H9 (cell line): ENCODE data around the gene OSBPL2. TPM values are rescaled to one million over a fixed set of nuclear protein-coding genes. Genes with fewer than 3 reads are reported as not detected.

ENCODE experiments used
- DNase-seq: peaks from one replicate; pipeline ENCODE4 v3.0.0-alpha.2; 2017
- H2AFZ ChIP-seq: one replicate; pipeline ENCODE4 v1.6.1; 2013; ENCODE audit warnings: mild to moderate bottlenecking, low read length, control low read depth, moderate library complexity
- H2AK5ac ChIP-seq: 2 replicates; pipeline ENCODE4 v1.6.1; 2013; ENCODE audit warnings: low read length, control low read depth, mixed read lengths; ENCODE audit not compliant: insufficient read length
- H2BK120ac ChIP-seq: one replicate; pipeline ENCODE4 v1.6.1; 2013; ENCODE audit warnings: low read depth, mild to moderate bottlenecking, low read length, control low read depth, inconsistent platforms; ENCODE audit not compliant: poor library complexity, severe bottlenecking
- H2BK12ac ChIP-seq: 2 replicates; pipeline ENCODE4 v1.6.1; 2013; ENCODE audit warnings: low read length, control low read depth, mixed read lengths, low read depth; ENCODE audit not compliant: insufficient read length
- H2BK15ac ChIP-seq: 2 replicates; pipeline ENCODE4 v1.6.1; 2013; ENCODE audit warnings: low read depth, low read length, control low read depth
- H2BK20ac ChIP-seq: one replicate; pipeline ENCODE4 v1.6.1; 2013; ENCODE audit warnings: low read depth, mild to moderate bottlenecking, low read length, control low read depth, inconsistent platforms; ENCODE audit not compliant: poor library complexity, severe bottlenecking
- H2BK5ac ChIP-seq: 2 replicates; pipeline ENCODE4 v1.6.1; 2013; ENCODE audit warnings: low read length, control low read depth, mixed read lengths; ENCODE audit not compliant: insufficient read length
- H3K14ac ChIP-seq: 2 replicates; pipeline ENCODE4 v1.6.1; 2013; ENCODE audit warnings: low read length, control low read depth; ENCODE audit not compliant: insufficient read depth
- H3K18ac ChIP-seq: 2 replicates; pipeline ENCODE4 v1.6.1; 2013; ENCODE audit warnings: low read depth, mild to moderate bottlenecking, mixed read lengths, low read length, control low read depth; ENCODE audit not compliant: insufficient read length
- H3K23ac ChIP-seq: 2 replicates; pipeline ENCODE4 v1.6.1; 2013; ENCODE audit warnings: low read length, control low read depth, mixed read lengths, low read depth; ENCODE audit not compliant: insufficient read length
- H3K23me2 ChIP-seq: 2 replicates; pipeline ENCODE4 v1.6.1; 2013; ENCODE audit warnings: low read depth, mild to moderate bottlenecking, mixed read lengths, low read length, control low read depth; ENCODE audit not compliant: insufficient read length, poor library complexity, severe bottlenecking
- H3K27ac ChIP-seq: 2 replicates; pipeline ENCODE4 v1.5.1; 2013; ENCODE audit warnings: low read length, control low read depth, mixed read lengths, low read depth; ENCODE audit not compliant: insufficient read length
- H3K27me3 ChIP-seq: 2 replicates; pipeline ENCODE4 v1.6.1; 2013; ENCODE audit warnings: low read length, control low read depth, inconsistent platforms; ENCODE audit not compliant: insufficient read depth
- H3K4ac ChIP-seq: 2 replicates; pipeline ENCODE4 v1.6.1; 2013; ENCODE audit warnings: low read depth, mild to moderate bottlenecking, control low read depth, inconsistent platforms, low read length, moderate library complexity
- H3K4me1 ChIP-seq: 2 replicates; pipeline ENCODE4 v1.6.1; 2013; ENCODE audit warnings: low read length, control low read depth, inconsistent platforms; ENCODE audit not compliant: insufficient read depth
- H3K4me2 ChIP-seq: 2 replicates; pipeline ENCODE4 v1.6.1; 2013; ENCODE audit warnings: low read length, control low read depth, mixed read lengths; ENCODE audit not compliant: insufficient read length, insufficient read depth
- H3K56ac ChIP-seq: 2 replicates; pipeline ENCODE4 v1.6.1; 2013; ENCODE audit warnings: low read depth, mild to moderate bottlenecking, mixed read lengths, low read length, control low read depth; ENCODE audit not compliant: insufficient read length
- H3K79me1 ChIP-seq: 2 replicates; pipeline ENCODE4 v1.6.1; 2013; ENCODE audit warnings: low read depth, mild to moderate bottlenecking, moderate library complexity, low read length, control low read depth, inconsistent platforms; ENCODE audit not compliant: insufficient read depth, poor library complexity, severe bottlenecking
- H3K79me2 ChIP-seq: 2 replicates; pipeline ENCODE4 v1.6.1; 2013; ENCODE audit warnings: low read length, control low read depth, inconsistent platforms; ENCODE audit not compliant: insufficient read depth
- H3K9ac ChIP-seq: 2 replicates; pipeline ENCODE4 v1.6.1; 2013; ENCODE audit warnings: low read length, control low read depth, mixed read lengths; ENCODE audit not compliant: insufficient read length; ENCODE audit errors: extremely low read depth
- H3K9me3 ChIP-seq: one replicate; pipeline ENCODE4 v1.6.1; 2013; ENCODE audit warnings: low read depth, low read length, inconsistent platforms; ENCODE audit not compliant: control insufficient read depth
- H3T11ph ChIP-seq: one replicate; pipeline ENCODE4 v1.6.1; 2013; ENCODE audit warnings: mild to moderate bottlenecking, low read length, control low read depth, inconsistent platforms
- H4K20me1 ChIP-seq: one replicate; pipeline ENCODE4 v1.6.1; 2013; ENCODE audit not compliant: control insufficient read depth, insufficient read length, insufficient read depth
- H4K5ac ChIP-seq: 2 replicates; pipeline ENCODE4 v1.6.1; 2013; ENCODE audit warnings: low read depth, mild to moderate bottlenecking, mixed read lengths, low read length, control low read depth; ENCODE audit not compliant: insufficient read length
- H4K8ac ChIP-seq: replicated peaks from 2 replicates; pipeline ENCODE4 v1.6.1; 2013; ENCODE audit warnings: low read length, control low read depth, mixed read lengths, low read depth; ENCODE audit not compliant: insufficient read length
- H4K91ac ChIP-seq: 2 replicates; pipeline ENCODE4 v1.6.1; 2013; ENCODE audit warnings: low read depth, mild to moderate bottlenecking, moderate library complexity, mixed read lengths, low read length, control low read depth; ENCODE audit not compliant: insufficient read length
- H3K27ac Mint-ChIP-seq, 3 experiments: 2 replicates in 2 of 3; 3 replicates in 1 of 3; pipeline ENCODE4 v1.8.0; 2020 to 2021; ENCODE audit warnings: mixed read lengths in 3 of 3, mild to moderate bottlenecking in 1 of 3, moderate library complexity in 1 of 3
- H3K27me3 Mint-ChIP-seq: 2 replicates; pipeline ENCODE4 v1.8.0; 2021; ENCODE audit warnings: low read depth, mild to moderate bottlenecking, moderate library complexity, mixed read lengths
- H3K36me3 Mint-ChIP-seq, 3 experiments: 2 replicates in 2 of 3; 3 replicates in 1 of 3; pipeline ENCODE4 v1.8.0; 2020 to 2021; ENCODE audit warnings: low read depth in 3 of 3, mixed read lengths in 3 of 3; ENCODE audit not compliant: insufficient read depth in 1 of 3
- H3K4me1 Mint-ChIP-seq, 2 experiments: 2 replicates each; pipeline ENCODE4 v1.8.0; 2020; ENCODE audit warnings: mixed read lengths in 2 of 2
- H3K4me3 Mint-ChIP-seq, 2 experiments: 2 replicates in 1 of 2; 3 replicates in 1 of 2; pipeline ENCODE4 v1.8.0; 2020 to 2021; ENCODE audit warnings: mild to moderate bottlenecking in 2 of 2, mixed read lengths in 2 of 2, moderate library complexity in 1 of 2
- H3K9me3 Mint-ChIP-seq, 2 experiments: 2 replicates in 1 of 2; 3 replicates in 1 of 2; pipeline ENCODE4 v1.8.0; 2020; ENCODE audit warnings: mild to moderate bottlenecking in 2 of 2, mixed read lengths in 2 of 2, moderate library complexity in 1 of 2
- WGBS: extraction: QIAGEN DNeasy Blood & Tissue Kit; methylation state at CpG from one replicate; pipeline ENCODE4 v1.1.7; 2013; ENCODE audit warnings: missing lambda C conversion rate, low lambda C conversion rate, mixed read lengths; ENCODE audit not compliant: insufficient read length; ENCODE audit errors: extremely low coverage; 5-methylcytosine and 5-hydroxymethylcytosine counted together
- total RNA-seq: library from RNA; stranded (reverse); gene quantifications from 2 replicates; pipeline ENCODE4 v1.2.1, GENCODE V29; 2021
- TF ChIP-seq, protein P1 (sequence below): fragments of 200-600 bp; sonication (generic); conservative IDR thresholded peaks from 3 replicates; pipeline ENCODE4 v1.8.0; 2021; ENCODE audit warnings: antibody characterized with exemption, mild to moderate bottlenecking

OSBPL2 gene
- total RNA-seq, 1 experiment from 2014 or later: 47.3 TPM

GRCh38 chr20:62268228-62268900, 30.0 kb downstream of the OSBPL2 start:
- no peak overlapping the region for H2AFZ ChIP-seq
- H3K4me3 Mint-ChIP-seq: no peak overlapping the region
- H2BK5ac ChIP-seq: no peak overlapping the region
- H3K4me1 ChIP-seq: no peaks in the 10 kb centered on the region
- no peak for DNase-seq
- no peaks in the 10 kb centered on the region for H3K79me2 ChIP-seq
- no peak overlapping the region for H3K4me2 ChIP-seq
- no peak overlapping the region for H4K8ac ChIP-seq
- no peak overlapping the region for H3T11ph ChIP-seq
- H4K20me1 ChIP-seq: peaks cover 5% of the 10 kb centered on the region
- H3K9me3 Mint-ChIP-seq: peaks cover 6 to 9% of the 10 kb centered on the region in 2 experiments; a peak in 4 of 5 replicates
- H3K27me3 Mint-ChIP-seq: no peaks in the 10 kb centered on the region; the same call in 1 of the 2 replicates
- H4K91ac ChIP-seq: no peak overlapping the region
- H3K14ac ChIP-seq: no peak overlapping the region
- H3K23me2 ChIP-seq: no peaks in the 10 kb centered on the region
- no peaks in the 10 kb centered on the region for H3K4me1 Mint-ChIP-seq
- no peaks in the 10 kb centered on the region for H3K9me3 ChIP-seq
- no peak overlapping the region for H3K23ac ChIP-seq
- H2BK120ac ChIP-seq: no peak overlapping the region
- H4K5ac ChIP-seq: no peak overlapping the region
- H3K79me1 ChIP-seq: no peaks in the 10 kb centered on the region
- H3K27ac ChIP-seq: no peak overlapping the region
- H3K27ac Mint-ChIP-seq: peak overlapping the region in 1 of 3 experiments; percentile 3; a peak in 1 of 7 replicates
- TF ChIP-seq, protein P1, sequence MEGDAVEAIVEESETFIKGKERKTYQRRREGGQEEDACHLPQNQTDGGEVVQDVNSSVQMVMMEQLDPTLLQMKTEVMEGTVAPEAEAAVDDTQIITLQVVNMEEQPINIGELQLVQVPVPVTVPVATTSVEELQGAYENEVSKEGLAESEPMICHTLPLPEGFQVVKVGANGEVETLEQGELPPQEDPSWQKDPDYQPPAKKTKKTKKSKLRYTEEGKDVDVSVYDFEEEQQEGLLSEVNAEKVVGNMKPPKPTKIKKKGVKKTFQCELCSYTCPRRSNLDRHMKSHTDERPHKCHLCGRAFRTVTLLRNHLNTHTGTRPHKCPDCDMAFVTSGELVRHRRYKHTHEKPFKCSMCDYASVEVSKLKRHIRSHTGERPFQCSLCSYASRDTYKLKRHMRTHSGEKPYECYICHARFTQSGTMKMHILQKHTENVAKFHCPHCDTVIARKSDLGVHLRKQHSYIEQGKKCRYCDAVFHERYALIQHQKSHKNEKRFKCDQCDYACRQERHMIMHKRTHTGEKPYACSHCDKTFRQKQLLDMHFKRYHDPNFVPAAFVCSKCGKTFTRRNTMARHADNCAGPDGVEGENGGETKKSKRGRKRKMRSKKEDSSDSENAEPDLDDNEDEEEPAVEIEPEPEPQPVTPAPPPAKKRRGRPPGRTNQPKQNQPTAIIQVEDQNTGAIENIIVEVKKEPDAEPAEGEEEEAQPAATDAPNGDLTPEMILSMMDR: no peak
- no peak overlapping the region for H3K56ac ChIP-seq
- no peak overlapping the region for H2BK20ac ChIP-seq
- H3K36me3 Mint-ChIP-seq: peaks cover 37 to 52% (median 51%) of the 10 kb centered on the region in 3 experiments
- no peak overlapping the region for H2AK5ac ChIP-seq
- no peak overlapping the region for H2BK12ac ChIP-seq
- no peak overlapping the region for H3K4ac ChIP-seq
- WGBS: no CpG with 5 or more reads among the region's 7 CpGs
- no peak overlapping the region for H3K9ac ChIP-seq
- no peaks in the 10 kb centered on the region for H3K27me3 ChIP-seq
- no peak overlapping the region for H3K18ac ChIP-seq
- no peak overlapping the region for H2BK15ac ChIP-seq
